ENCODE data around the gene LGALS13. TPM values are rescaled to one million over a fixed set of nuclear protein-coding genes. Genes with fewer than 3 reads are reported as not detected.

The LGALS13 gene
- total RNA-seq, 4 donors from 2014 or later = not detected

GRCh38 chr19:39631178-39631577 lies 28.9 kb downstream of the LGALS13 start:
- intact Hi-C loops (cut with DNase I) = no loop called here
- TF ChIP-seq, protein P1, sequence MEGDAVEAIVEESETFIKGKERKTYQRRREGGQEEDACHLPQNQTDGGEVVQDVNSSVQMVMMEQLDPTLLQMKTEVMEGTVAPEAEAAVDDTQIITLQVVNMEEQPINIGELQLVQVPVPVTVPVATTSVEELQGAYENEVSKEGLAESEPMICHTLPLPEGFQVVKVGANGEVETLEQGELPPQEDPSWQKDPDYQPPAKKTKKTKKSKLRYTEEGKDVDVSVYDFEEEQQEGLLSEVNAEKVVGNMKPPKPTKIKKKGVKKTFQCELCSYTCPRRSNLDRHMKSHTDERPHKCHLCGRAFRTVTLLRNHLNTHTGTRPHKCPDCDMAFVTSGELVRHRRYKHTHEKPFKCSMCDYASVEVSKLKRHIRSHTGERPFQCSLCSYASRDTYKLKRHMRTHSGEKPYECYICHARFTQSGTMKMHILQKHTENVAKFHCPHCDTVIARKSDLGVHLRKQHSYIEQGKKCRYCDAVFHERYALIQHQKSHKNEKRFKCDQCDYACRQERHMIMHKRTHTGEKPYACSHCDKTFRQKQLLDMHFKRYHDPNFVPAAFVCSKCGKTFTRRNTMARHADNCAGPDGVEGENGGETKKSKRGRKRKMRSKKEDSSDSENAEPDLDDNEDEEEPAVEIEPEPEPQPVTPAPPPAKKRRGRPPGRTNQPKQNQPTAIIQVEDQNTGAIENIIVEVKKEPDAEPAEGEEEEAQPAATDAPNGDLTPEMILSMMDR (IDR thresholded peaks at IDR 0.05) = no peak
- no peak for TF ChIP-seq POLR2A (IDR thresholded peaks at IDR 0.05)
- no peak for DNase-seq
- Histone ChIP-seq H3K9me3 (no peaks in the 10 kb centered on the region), H3K27ac (no peak overlapping the region), H3K36me3 (no peaks in the 10 kb centered on the region), H3K27me3 (no peaks in the 10 kb centered on the region), H3K4me1 (no peaks in the 10 kb centered on the region), H3K4me3 (replicated peaks in 1 of 3) (no peak overlapping the region)
- 76 to 78% methylated on average over 4 of the region's 4 CpGs for WGBS, 2 donors

- Histone ChIP-seq H3K9me3 (no peaks in the 10 kb centered on the region), H3K36me3 (no peaks in the 10 kb centered on the region), H3K27me3 (no peaks in the 10 kb centered on the region), H3K4me3 (replicated peaks in 1 of 3) (no peak overlapping the region), H3K27ac (no peak overlapping the region), H3K4me1 (no peaks in the 10 kb centered on the region)
- 57 to 63% methylated on average over 6 of the region's 6 CpGs for WGBS, 2 donors
- DNase-seq = no peak
- intact Hi-C loops (cut with DNase I) = no loop called here
- TF ChIP-seq, protein P1 (IDR thresholded peaks at IDR 0.05) = no peak
- no peak for TF ChIP-seq POLR2A (IDR thresholded peaks at IDR 0.05)
Measured at GRCh38 chr19:39631626-39632025, 29.3 kb downstream of the LGALS13 start.

- Histone ChIP-seq H3K27me3 (no peaks in the 10 kb centered on the region), H3K4me1 (no peaks in the 10 kb centered on the region), H3K36me3 (no peaks in the 10 kb centered on the region), H3K9me3 (no peaks in the 10 kb centered on the region), H3K27ac (no peak overlapping the region), H3K4me3 (replicated peaks in 1 of 3) (no peak overlapping the region)
- intact Hi-C loops (cut with DNase I) = no loop called here
- WGBS, 2 donors = 60 to 64% methylated on average over 4 of the region's 4 CpGs
- no peak for TF ChIP-seq POLR2A (IDR thresholded peaks at IDR 0.05)
- TF ChIP-seq, protein P1 (IDR thresholded peaks at IDR 0.05) = no peak
- no peak for DNase-seq
Measured at GRCh38 chr19:39637891-39638290, 35.6 kb downstream of the LGALS13 start.

DNA sequence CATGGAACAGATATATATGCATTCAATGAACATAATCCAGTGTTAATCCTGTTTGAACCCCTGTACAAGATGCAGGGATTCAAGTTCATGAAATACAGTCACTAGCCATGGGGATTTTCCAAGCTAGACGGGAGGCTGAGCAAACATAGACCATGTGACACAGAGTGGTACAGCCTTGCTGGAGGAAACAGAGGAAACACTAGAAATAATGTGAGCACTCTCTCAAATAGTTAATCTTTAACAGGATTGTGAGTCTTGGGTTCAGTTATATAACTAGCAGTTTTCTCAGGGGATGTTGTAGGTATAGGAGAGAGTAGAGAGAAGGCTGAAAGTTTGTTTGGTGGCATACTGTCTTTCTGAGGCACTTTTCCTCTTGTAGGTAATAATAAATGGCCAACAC lies 39.4 kb downstream of the LGALS13 start:
- H3K27me3 ChIP-seq = no peaks in the 10 kb centered on the region
- no peaks in the 10 kb centered on the region for H3K4me1 ChIP-seq
- 22 to 39% methylated on average over 1 of the region's 1 CpG for WGBS, 2 donors
- H3K36me3 ChIP-seq = no peaks in the 10 kb centered on the region
- no peak overlapping the region for H3K4me3 ChIP-seq (replicated peaks in 1 of 3)
- TF ChIP-seq, protein P1 (IDR thresholded peaks at IDR 0.05) = no peak
- no peak for TF ChIP-seq POLR2A (IDR thresholded peaks at IDR 0.05)
- no peak for DNase-seq
- H3K27ac ChIP-seq = no peak overlapping the region
- intact Hi-C loops (cut with DNase I) = no loop called here
- no peaks in the 10 kb centered on the region for H3K9me3 ChIP-seq

DNA sequence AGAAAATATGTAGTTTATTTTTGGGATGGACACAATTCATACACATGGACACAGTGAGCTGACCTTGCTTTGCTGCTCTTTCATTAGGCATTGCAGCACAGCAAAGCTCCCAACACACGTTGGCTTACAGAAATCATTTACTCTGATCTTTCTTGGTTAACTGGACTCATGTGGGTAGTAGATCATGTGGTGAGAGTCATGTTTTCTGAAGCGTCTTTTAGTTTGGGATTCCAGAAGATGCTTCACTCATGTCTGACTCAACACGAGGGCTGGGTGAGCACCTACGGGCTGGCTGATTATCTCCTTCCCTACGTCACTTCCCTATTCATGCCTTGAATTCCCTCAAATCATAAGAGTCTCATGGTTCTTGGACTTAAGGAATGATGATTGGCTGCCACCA lies 41.3 kb downstream of the LGALS13 start:
- H3K9me3 ChIP-seq = no peaks in the 10 kb centered on the region
- H3K27me3 ChIP-seq = no peaks in the 10 kb centered on the region
- H3K27ac ChIP-seq = no peak overlapping the region
- 67 to 69% methylated on average over 5 of the region's 5 CpGs for WGBS, 2 donors
- DNase-seq = no peak
- intact Hi-C loops (cut with DNase I) = no loop called here
- TF ChIP-seq, protein P1 (IDR thresholded peaks at IDR 0.05) = no peak
- no peaks in the 10 kb centered on the region for H3K36me3 ChIP-seq
- no peak overlapping the region for H3K4me3 ChIP-seq (replicated peaks in 1 of 3)
- H3K4me1 ChIP-seq = no peaks in the 10 kb centered on the region

All from thyroid gland (tissue), 4 donors.